Fibroblast of mammary gland (primary cell): ENCODE results near the gene B3GAT1.

Experiments
- DNase-seq: peaks from one replicate; pipeline ENCODE4 v3.0.0-alpha.2; 2010; ENCODE audit warnings: low read depth
- H3K4me3 ChIP-seq: 2 replicates; pipeline ENCODE4 v1.5.1; 2011; ENCODE audit warnings: low read depth, mild to moderate bottlenecking, low read length, moderate library complexity; ENCODE audit not compliant: control insufficient read depth
- TF ChIP-seq, protein P1 (sequence below): conservative IDR thresholded peaks from 2 replicates; pipeline ENCODE4 v1.5.1; 2011; ENCODE audit warnings: low read depth, low read length, inconsistent platforms; ENCODE audit not compliant: control insufficient read depth, insufficient read depth

The B3GAT1 gene

DNA sequence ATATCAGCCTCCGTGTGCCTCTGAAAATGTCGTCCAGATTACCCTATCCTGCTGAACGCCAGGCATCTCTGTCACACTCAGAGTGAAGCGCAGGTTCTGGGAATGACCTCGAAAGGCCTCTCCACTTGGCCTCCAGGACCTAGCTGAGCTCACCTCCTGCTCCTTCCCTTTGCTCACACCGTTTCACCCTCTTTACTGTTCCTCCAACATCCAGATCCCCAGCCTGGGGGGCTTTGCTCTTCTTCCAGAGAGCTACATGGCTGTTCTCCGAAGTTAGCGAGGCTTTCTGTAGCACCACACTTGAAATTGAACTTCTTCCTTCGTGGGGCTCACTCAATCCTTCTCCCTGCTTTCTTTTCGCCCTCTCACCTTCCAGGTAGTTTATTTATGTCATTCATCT lies 52.4 kb downstream of the B3GAT1 start:
- DNase-seq, result no peak
- TF ChIP-seq, protein P1, sequence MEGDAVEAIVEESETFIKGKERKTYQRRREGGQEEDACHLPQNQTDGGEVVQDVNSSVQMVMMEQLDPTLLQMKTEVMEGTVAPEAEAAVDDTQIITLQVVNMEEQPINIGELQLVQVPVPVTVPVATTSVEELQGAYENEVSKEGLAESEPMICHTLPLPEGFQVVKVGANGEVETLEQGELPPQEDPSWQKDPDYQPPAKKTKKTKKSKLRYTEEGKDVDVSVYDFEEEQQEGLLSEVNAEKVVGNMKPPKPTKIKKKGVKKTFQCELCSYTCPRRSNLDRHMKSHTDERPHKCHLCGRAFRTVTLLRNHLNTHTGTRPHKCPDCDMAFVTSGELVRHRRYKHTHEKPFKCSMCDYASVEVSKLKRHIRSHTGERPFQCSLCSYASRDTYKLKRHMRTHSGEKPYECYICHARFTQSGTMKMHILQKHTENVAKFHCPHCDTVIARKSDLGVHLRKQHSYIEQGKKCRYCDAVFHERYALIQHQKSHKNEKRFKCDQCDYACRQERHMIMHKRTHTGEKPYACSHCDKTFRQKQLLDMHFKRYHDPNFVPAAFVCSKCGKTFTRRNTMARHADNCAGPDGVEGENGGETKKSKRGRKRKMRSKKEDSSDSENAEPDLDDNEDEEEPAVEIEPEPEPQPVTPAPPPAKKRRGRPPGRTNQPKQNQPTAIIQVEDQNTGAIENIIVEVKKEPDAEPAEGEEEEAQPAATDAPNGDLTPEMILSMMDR, result no peak
- no peak overlapping the region for H3K4me3 ChIP-seq

DNA sequence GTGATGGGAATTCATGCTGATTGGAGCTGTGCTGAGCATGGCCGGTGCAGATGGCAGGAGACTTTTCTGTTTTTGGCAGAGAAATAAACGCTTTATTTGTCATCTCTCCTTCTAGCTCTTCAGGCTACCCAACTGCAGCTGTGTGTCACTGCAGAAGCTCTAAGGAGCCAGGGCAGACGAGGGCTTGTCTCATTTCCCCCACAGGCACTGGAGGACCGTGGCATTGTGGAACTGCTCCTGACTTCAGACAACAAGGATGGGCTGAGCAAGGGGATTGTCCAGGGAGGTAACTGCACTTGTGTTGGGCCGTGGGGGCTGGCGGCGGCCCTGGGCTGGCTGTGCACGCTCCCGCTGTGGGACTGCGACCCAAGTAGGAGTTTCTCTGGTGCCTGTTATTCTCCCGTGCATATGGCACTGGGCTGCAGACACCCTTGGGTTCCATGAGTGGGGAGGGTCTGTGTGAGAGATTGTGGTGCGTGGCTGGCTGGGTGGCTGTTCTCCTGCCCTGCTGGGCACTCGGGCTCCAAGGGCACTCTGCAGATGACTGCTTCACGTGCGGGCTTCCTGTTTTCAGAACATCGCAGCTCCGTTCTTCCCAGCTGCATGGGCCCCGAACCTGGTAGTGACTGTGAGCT lies 53.1 kb downstream of the B3GAT1 start:
- TF ChIP-seq, protein P1, result no peak
- DNase-seq, result no peak
- H3K4me3 ChIP-seq, result no peak overlapping the region

DNA sequence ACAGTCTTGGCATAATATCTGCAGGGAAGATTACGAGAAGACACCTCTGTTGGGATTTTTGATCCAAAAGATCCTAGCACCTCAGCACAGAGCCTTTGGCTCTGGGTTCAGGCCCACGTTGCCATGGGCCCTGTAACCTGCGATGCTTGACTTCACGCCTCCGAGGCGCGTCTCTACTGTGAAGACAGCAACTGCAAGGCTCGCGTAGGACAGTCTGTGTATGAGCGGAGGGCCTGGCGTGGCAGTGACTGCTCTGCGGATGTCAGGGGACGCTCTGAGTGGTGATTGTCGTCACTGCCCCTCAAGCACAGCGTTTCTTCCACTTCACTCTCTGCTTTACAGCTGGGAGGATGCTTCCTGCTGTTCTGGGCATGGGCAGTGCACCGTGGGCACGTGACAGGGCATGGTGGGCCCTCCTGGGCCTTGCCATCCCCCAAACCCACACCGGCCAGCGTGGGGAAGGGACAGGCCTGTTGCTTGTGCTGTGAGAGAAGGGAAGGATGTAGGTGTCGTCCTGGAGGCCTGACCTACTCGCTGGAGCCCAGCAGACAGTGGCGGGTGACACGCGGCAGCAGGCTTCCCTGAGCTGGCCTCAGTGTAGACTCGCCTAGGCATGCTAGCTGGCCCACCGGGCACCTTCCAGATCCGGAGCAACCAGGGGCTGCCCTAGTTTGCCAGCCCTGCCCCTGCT lies 53.7 kb downstream of the B3GAT1 start:
- no peak overlapping the region for H3K4me3 ChIP-seq
- TF ChIP-seq, protein P1, result no peak
- no peak for DNase-seq

DNA sequence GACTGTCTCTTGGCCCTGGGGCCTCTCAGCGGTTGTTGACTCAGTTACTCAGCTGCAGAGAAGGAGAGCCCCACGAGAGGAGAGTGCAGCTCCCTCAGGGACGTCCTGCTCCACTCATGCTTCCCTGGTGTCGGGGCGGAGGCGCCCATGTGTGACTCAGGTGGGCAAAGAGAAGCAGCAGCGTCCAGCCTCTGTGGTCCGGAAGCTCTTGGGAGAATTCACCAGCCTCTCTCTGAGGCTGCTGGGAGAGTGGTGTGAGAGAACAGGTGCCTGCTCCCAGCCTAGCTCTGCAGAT lies 54.5 kb downstream of the B3GAT1 start:
- TF ChIP-seq, protein P1, result no peak
- H3K4me3 ChIP-seq, result no peak overlapping the region
- DNase-seq, result no peak

DNA sequence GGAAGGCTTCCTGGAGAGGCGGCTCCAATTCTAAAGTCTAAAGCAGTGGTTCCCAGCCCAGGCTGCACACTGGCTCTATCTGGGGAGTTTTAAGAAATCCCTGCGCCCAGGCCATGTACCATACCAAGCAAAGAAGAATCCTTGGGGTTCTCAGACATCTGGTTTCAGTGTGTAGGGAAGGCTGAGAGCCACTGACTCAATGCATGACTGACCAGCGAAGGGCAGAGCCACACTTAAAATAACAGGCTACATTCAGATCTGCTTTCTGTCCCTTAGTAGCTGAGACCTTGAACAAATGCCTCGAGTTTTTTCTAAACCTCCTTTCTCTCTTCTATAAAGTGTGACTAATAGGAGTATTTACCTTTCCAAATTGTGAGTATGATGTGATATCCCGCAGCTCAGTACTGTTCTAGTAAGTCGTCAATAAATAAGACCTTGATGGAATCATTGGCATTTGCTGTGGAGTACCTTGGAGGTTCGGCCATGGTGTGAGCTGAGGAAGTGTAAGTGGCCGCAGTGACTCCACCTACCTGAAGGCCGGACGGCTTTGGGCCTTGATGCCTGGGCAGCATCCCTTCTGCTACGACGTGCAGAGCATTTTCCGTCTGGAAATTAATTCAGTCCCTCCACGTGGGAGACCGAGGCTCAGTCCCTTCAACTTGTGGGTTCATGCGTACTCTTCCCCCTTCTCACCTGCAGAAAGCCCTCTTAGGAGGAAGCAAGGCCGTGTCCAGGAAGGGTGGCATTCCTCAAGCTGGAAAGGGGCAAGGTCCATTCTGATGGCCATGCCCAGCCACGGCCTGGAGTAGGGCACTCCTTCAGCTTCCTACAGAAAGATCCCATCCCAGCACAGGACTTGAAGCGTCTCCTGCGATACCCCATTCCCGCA lies 55.1 kb downstream of the B3GAT1 start:
- H3K4me3 ChIP-seq, result no peak overlapping the region
- TF ChIP-seq, protein P1, result no peak
- DNase-seq, result no peak

DNA sequence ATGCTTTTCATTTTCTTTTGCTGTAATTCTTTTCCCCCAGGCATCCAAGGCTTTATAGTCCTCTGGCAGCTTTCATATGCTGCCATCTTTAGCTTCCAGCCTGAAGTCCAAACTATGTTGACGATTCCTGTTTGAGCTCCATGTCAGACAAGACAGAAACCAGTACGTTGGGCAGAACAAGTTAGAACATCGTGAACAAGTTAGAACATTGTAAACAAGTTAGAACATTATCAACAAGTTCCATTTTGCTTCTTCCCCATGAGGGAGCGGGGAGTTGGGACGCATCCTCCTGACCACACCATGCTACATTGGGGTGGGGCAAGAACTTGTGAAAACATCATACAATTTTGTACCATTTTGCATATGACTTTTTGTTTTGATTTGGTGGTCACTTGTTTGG lies 56.4 kb downstream of the B3GAT1 start:
- TF ChIP-seq, protein P1, result no peak
- no peak for DNase-seq

More for the DNA sequence above, 56.4 kb downstream of the B3GAT1 start:
- H3K4me3 ChIP-seq, result no peak overlapping the region
